Colonic mucosa (tissue), 4 donors: ENCODE data around the gene C1QL1. TPM values are rescaled to one million over a fixed set of nuclear protein-coding genes. Genes with fewer than 3 reads are reported as not detected.

Experiments used
- DNase-seq: peaks from one replicate; pipeline ENCODE4 v3.0.0-alpha.2; 2020
- H3K27ac ChIP-seq: fragments of 200-600 bp; one replicate; pipeline ENCODE4 v1.8.0; 2021
- H3K27me3 ChIP-seq: fragments of 200-600 bp; one replicate; pipeline ENCODE4 v1.8.0; 2021
- H3K36me3 ChIP-seq: fragments of 200-600 bp; one replicate; pipeline ENCODE4 v1.8.0; 2021
- H3K4me1 ChIP-seq: fragments of 200-600 bp; one replicate; pipeline ENCODE4 v1.8.0; 2021; ENCODE audit warnings: mild to moderate bottlenecking
- H3K4me3 ChIP-seq: fragments of 200-600 bp; one replicate; pipeline ENCODE4 v1.8.0; 2021
- H3K9ac ChIP-seq, 2 donors: one replicate each; pipeline ENCODE4 v1.7.0; 2013; ENCODE audit warnings: control low read depth in 2 of 2, low read depth in 2 of 2, low read length in 2 of 2
- H3K9me3 ChIP-seq: fragments of 200-600 bp; one replicate; pipeline ENCODE4 v1.8.0; 2021
- intact Hi-C: fragments of 100-400 bp; cut with DNase I; formaldehyde crosslinking; loops from one replicate; pipeline ENCODE4 v1.14.1; 2022
- total RNA-seq, 2 donors: library from RNA; stranded (reverse); fragmentation: NEBNext Ultra II Directional in 1 of 2; extraction: Animal tissue kit (Norgen Biotek cat#: 25700) in 1 of 2; gene quantifications; one replicate each; pipeline ENCODE4 v1.2.1, GENCODE V29; 2021
- TF ChIP-seq, protein P1 (sequence below): fragments of 200-600 bp; IDR thresholded peaks from one replicate; pipeline ENCODE4 v1.8.0; 2022; ENCODE audit warnings: antibody characterized with exemption, mild to moderate bottlenecking
- donor health status: healthy.
- donor health status: DM: no; HTN: no; CAD: no.
- donor health status: DM: no; HTN: no; CAD: no.

Gene C1QL1
- total RNA-seq, 2 donors from 2014 or later = 1.2 to 1.9 TPM

DNA sequence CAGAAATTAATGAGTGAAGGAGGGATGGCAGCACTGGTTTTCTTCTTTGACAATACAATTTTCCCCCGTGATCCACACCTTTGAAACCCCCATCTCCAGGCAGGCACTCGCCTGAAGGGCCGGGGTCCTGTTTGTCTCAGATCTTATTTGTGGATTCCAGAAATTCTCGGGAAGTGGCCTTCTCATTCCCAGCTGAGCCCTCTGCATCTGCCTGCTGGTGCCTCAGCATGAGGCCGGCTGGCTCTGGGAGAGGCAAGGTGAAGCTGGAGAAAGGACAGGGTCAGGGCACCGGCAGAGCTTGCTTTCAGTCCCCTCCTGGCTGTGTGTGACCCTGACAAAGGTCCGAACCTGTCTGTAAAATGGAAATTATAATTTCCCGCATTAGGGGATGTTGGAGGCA, 35.8 kb upstream of the C1QL1 start:
- H3K27me3 ChIP-seq = no peaks in the 10 kb centered on the region
- no peak overlapping the region for H3K27ac ChIP-seq
- H3K9me3 ChIP-seq = no peaks in the 10 kb centered on the region
- no peaks in the 10 kb centered on the region for H3K4me1 ChIP-seq
- TF ChIP-seq, protein P1, sequence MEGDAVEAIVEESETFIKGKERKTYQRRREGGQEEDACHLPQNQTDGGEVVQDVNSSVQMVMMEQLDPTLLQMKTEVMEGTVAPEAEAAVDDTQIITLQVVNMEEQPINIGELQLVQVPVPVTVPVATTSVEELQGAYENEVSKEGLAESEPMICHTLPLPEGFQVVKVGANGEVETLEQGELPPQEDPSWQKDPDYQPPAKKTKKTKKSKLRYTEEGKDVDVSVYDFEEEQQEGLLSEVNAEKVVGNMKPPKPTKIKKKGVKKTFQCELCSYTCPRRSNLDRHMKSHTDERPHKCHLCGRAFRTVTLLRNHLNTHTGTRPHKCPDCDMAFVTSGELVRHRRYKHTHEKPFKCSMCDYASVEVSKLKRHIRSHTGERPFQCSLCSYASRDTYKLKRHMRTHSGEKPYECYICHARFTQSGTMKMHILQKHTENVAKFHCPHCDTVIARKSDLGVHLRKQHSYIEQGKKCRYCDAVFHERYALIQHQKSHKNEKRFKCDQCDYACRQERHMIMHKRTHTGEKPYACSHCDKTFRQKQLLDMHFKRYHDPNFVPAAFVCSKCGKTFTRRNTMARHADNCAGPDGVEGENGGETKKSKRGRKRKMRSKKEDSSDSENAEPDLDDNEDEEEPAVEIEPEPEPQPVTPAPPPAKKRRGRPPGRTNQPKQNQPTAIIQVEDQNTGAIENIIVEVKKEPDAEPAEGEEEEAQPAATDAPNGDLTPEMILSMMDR = no peak
- no peaks in the 10 kb centered on the region for H3K36me3 ChIP-seq
- no peak overlapping the region for H3K9ac ChIP-seq
- intact Hi-C loops = no loop called here
- H3K4me3 ChIP-seq = no peak overlapping the region
- no peak for DNase-seq

DNA sequence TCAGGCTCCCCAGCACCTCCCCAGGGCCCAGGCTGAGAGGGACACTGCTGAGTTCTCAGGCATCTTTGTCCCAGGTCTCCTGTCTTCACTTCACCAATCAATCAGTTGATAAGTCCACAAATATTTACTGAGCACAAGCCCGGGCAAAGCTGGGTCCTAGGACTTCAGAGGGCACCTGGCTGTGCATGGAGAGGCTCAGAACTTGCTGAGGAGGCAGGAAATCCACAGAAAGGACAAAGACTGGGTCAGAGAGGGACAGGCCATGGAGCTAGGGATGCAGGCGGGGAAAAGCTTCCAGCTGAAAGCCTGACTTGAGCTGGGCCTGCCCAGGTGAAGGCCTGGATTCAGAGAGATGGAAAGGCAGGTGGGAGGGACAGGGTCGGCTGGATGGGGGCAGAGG, 33.2 kb upstream of the C1QL1 start:
- Histone ChIP-seq H3K27me3 (no peaks in the 10 kb centered on the region), H3K27ac (no peak overlapping the region), H3K36me3 (no peaks in the 10 kb centered on the region), H3K4me3 (no peak overlapping the region), H3K4me1 (no peaks in the 10 kb centered on the region), H3K9ac (no peak overlapping the region), H3K9me3 (no peaks in the 10 kb centered on the region)
- TF ChIP-seq, protein P1 = no peak
- DNase-seq = no peak
- intact Hi-C loops = no loop called here

DNA sequence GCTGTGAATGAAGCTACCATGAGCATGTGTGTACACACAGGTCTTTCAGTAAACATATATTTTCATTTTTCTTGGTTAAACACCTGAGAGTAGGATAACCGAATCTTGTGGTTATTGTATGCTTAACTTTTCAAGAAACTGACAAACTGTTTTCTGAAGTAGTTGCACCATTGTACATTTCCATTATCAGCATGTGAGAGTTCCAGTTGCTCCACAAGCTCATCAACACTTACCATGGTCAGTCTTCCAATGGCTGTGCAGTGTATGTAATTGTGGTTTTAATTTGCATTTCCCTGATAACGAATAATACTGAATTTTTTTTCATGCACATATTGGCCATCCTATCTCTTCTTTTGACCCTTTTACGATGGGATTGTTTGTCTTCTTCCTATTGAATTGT, 31.3 kb upstream of the C1QL1 start:
- H3K9me3 ChIP-seq = no peaks in the 10 kb centered on the region
- no peak overlapping the region for H3K4me3 ChIP-seq
- no peaks in the 10 kb centered on the region for H3K36me3 ChIP-seq
- no peaks in the 10 kb centered on the region for H3K4me1 ChIP-seq
- H3K9ac ChIP-seq = no peak overlapping the region
- DNase-seq = no peak
- H3K27ac ChIP-seq = no peak overlapping the region
- intact Hi-C loops = no loop called here
- no peaks in the 10 kb centered on the region for H3K27me3 ChIP-seq
- TF ChIP-seq, protein P1 = no peak

DNA sequence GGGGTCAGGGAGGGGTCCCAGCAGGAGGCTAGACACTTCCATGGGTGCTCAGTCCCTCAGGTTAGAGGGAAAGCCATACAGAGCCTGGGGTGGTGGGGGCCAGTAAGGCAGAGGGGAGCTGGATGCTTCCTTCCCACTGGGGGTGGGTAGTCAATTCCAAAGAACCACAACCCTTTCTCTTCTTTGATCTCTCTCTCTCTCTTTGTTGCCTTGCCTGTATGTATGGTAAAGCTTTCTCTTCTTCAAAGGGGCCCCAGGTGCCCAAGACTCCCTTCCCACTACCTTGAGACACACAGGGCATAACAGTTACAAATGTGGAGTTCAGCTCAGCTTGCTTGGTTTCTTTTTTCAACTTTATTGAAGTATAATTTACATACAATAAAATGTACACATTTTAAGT, 30.5 kb upstream of the C1QL1 start:
- no peak for DNase-seq
- H3K9me3 ChIP-seq = no peaks in the 10 kb centered on the region
- no peaks in the 10 kb centered on the region for H3K27me3 ChIP-seq
- intact Hi-C loops = no loop called here
- no peak overlapping the region for H3K9ac ChIP-seq
- H3K4me3 ChIP-seq = no peak overlapping the region
- TF ChIP-seq, protein P1 = no peak
- no peaks in the 10 kb centered on the region for H3K4me1 ChIP-seq
- no peaks in the 10 kb centered on the region for H3K36me3 ChIP-seq
- H3K27ac ChIP-seq = no peak overlapping the region

DNA sequence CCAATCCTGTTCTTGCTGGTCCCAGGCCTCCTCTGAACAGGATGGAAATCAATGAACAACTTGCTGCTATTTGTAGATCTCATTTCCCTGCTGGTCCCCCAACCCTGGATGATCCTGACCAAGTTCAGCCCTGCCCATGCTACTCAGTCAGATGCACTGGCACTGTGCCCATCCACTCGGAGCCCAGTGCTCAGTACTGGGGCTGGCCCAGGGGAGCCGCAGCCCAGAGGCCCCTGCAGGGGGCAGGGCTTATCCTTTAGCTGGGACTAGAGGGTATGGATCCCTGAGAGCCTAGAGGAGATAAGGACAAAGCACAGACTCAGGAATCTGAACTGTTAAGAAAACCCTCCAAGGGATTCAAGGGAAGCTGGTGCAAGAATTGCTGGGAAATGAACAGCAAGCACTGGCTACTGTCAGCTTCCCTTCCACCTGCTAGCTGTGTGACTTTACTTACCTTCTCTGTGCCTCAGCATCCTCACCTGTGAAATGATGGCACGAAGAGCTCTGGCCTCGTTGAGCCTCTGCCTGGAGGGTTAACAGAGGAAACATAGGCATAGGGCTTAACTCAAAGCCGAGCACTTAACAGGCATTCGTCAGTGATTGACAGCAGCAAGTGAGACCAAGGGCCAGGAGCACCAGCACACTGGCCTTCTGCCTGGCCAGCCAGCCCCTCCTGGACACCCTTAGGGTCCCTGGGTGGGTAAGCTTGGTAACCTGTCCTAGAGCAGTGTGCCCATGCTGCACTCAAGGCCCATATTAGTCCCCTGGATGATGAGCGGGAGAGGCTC, 29.8 kb upstream of the C1QL1 start:
- Histone ChIP-seq H3K4me3 (no peak overlapping the region), H3K4me1 (no peaks in the 10 kb centered on the region), H3K27me3 (no peaks in the 10 kb centered on the region), H3K27ac (no peak overlapping the region), H3K9me3 (no peaks in the 10 kb centered on the region), H3K9ac (no peak overlapping the region), H3K36me3 (no peaks in the 10 kb centered on the region)
- TF ChIP-seq, protein P1 = no peak
- intact Hi-C loops = no loop called here
- DNase-seq = no peak
